IMR-90 (cell line): Measurements from ENCODE around the gene TSSC4. TPM values are rescaled to one million over a fixed set of nuclear protein-coding genes. Genes with fewer than 3 reads are reported as not detected.

Experiments used
- ATAC-seq: fragments of 200-7000 bp; cut with Tn5 transposase; 2 replicates; pipeline ENCODE4 v1.9.1; 2020; ENCODE audit warnings: low read depth, mild to moderate bottlenecking, moderate library complexity
- BruUV-seq: library from RNA; stranded (reverse); fragments of 400-500 nt; replicated peaks from 2 replicates; lab custom pipeline; 2021; lab: Mats Ljungman, UMichigan
- CTCF ChIA-PET: fragments of 300-600 bp; formaldehyde crosslinking; extraction: SDS; loops from one replicate; lab custom pipeline; 2021; ENCODE audit warnings: antibody characterized with exemption; lab: Yijun Ruan, JAX
- POLR2A ChIA-PET: fragments of 300-600 bp; sonication (Branson Sonifier 250); formaldehyde crosslinking; loops from one replicate; lab custom pipeline; 2022; ENCODE audit warnings: antibody characterized with exemption; ENCODE audit not compliant: unreplicated experiment; lab: Charles Lee
- DNase-seq: peaks from one replicate; pipeline ENCODE4 v3.0.0; 2013
- H2AFZ ChIP-seq: replicated peaks from 2 replicates; pipeline ENCODE3; 2013; ENCODE audit warnings: low read length, mild to moderate bottlenecking; ENCODE audit not compliant: poor library complexity
- H2AK5ac ChIP-seq: 2 replicates; pipeline ENCODE4 v1.6.1; 2013; ENCODE audit warnings: low read depth, low read length, inconsistent platforms
- H2AK9ac ChIP-seq: replicated peaks from 2 replicates; pipeline ENCODE3; 2013; ENCODE audit warnings: mild to moderate bottlenecking, low read depth, low read length, moderate library complexity; ENCODE audit not compliant: poor library complexity
- H2BK120ac ChIP-seq: 2 replicates; pipeline ENCODE4 v1.6.1; 2013; ENCODE audit warnings: low read depth, low read length, inconsistent platforms
- H2BK15ac ChIP-seq: 3 replicates; pipeline ENCODE4 v1.6.1; 2013; ENCODE audit warnings: low read depth, low read length, inconsistent platforms
- H2BK20ac ChIP-seq: 2 replicates; pipeline ENCODE4 v1.6.1; 2013; ENCODE audit warnings: low read depth, mild to moderate bottlenecking, inconsistent platforms, low read length, moderate library complexity
- H2BK5ac ChIP-seq: 2 replicates; pipeline ENCODE4 v1.6.1; 2013; ENCODE audit warnings: mild to moderate bottlenecking, low read depth, low read length, inconsistent platforms; ENCODE audit not compliant: poor library complexity, severe bottlenecking
- H3K14ac ChIP-seq: replicated peaks from 2 replicates; pipeline ENCODE4 v1.6.1; 2013; ENCODE audit warnings: low read depth, low read length, inconsistent platforms
- H3K18ac ChIP-seq: 2 replicates; pipeline ENCODE4 v1.6.1; 2013; ENCODE audit warnings: low read depth, low read length, control low read depth
- H3K23ac ChIP-seq: 2 replicates; pipeline ENCODE4 v1.6.1; 2013; ENCODE audit warnings: low read depth, low read length, inconsistent platforms
- H3K27ac ChIP-seq: 2 replicates; pipeline ENCODE4 v1.5.1; 2013; ENCODE audit warnings: mild to moderate bottlenecking, control low read depth, low read length; ENCODE audit not compliant: insufficient read depth
- H3K27me3 ChIP-seq: 2 replicates; pipeline ENCODE4 v1.6.1; 2013; ENCODE audit warnings: low read length; ENCODE audit not compliant: control insufficient read depth, insufficient read depth
- H3K36me3 ChIP-seq: 2 replicates; pipeline ENCODE4 v1.6.1; 2013; ENCODE audit warnings: low read length, mixed read lengths; ENCODE audit not compliant: control insufficient read depth, insufficient read depth
- H3K4ac ChIP-seq: 2 replicates; pipeline ENCODE4 v1.6.1; 2013; ENCODE audit warnings: low read depth, low read length, inconsistent platforms
- H3K4me1 ChIP-seq: 2 replicates; pipeline ENCODE4 v1.6.1; 2013; ENCODE audit warnings: low read length, mixed read lengths; ENCODE audit not compliant: control insufficient read depth, insufficient read depth
- H3K4me2 ChIP-seq: 2 replicates; pipeline ENCODE4 v1.6.1; 2013; ENCODE audit warnings: low read depth, mild to moderate bottlenecking, control low read depth, low read length, moderate library complexity
- H3K4me3 ChIP-seq: 2 replicates; pipeline ENCODE4 v1.5.1; 2013; ENCODE audit warnings: low read depth, mild to moderate bottlenecking, control low read depth, low read length, moderate library complexity; ENCODE audit not compliant: insufficient read depth
- H3K56ac ChIP-seq: 2 replicates; pipeline ENCODE4 v1.6.1; 2013; ENCODE audit warnings: low read length, inconsistent platforms; ENCODE audit not compliant: insufficient read depth; ENCODE audit errors: extremely low read depth
- H3K79me1 ChIP-seq, 2 experiments: 2 replicates each; pipeline ENCODE4 v1.6.1; 2013; ENCODE audit warnings: low read length in 2 of 2, inconsistent platforms in 1 of 2, low read depth in 1 of 2
- H3K9ac ChIP-seq: 2 replicates; pipeline ENCODE4 v1.6.1; 2013; ENCODE audit warnings: low read depth, low read length, control low read depth
- H3K9me1 ChIP-seq: 2 replicates; pipeline ENCODE4 v1.6.1; 2013; ENCODE audit warnings: low read length, inconsistent platforms; ENCODE audit not compliant: insufficient read depth
- H3K9me3 ChIP-seq: 2 replicates; pipeline ENCODE4 v1.6.1; 2013; ENCODE audit warnings: low read length; ENCODE audit not compliant: control insufficient read depth, insufficient read depth
- H4K20me1 ChIP-seq: 2 replicates; pipeline ENCODE4 v1.6.1; 2013; ENCODE audit warnings: low read length, inconsistent platforms; ENCODE audit not compliant: insufficient read depth
- H4K5ac ChIP-seq: 2 replicates; pipeline ENCODE4 v1.6.1; 2013; ENCODE audit warnings: mild to moderate bottlenecking, low read depth, low read length, control low read depth
- H4K8ac ChIP-seq, 2 experiments: 2 replicates each; pipeline ENCODE4 v1.6.1; 2013; ENCODE audit warnings: low read depth in 2 of 2, low read length in 2 of 2, control low read depth in 1 of 2, inconsistent platforms in 1 of 2
- H4K91ac ChIP-seq: 2 replicates; pipeline ENCODE4 v1.6.1; 2013; ENCODE audit warnings: low read depth, low read length, inconsistent platforms; ENCODE audit not compliant: insufficient read depth
- BHLHE40 ChIP-seq: fragments of 150-350 bp; IDR thresholded peaks from 2 replicates; pipeline ENCODE4 v1.6.1; 2016; ENCODE audit warnings: mild to moderate bottlenecking, low read depth, low read length
- CEBPB ChIP-seq: IDR thresholded peaks from 2 replicates; pipeline ENCODE4 v1.6.1; 2012; ENCODE audit warnings: low read depth, low read length, improper control_type of control experiment
- CHD1 ChIP-seq: IDR thresholded peaks from 2 replicates; pipeline ENCODE4 v1.6.1; 2012; ENCODE audit warnings: low read depth, low read length, improper control_type of control experiment
- ELK1 ChIP-seq: fragments of 150-350 bp; IDR thresholded peaks from 2 replicates; pipeline ENCODE4 v1.6.1; 2016; ENCODE audit warnings: low read depth, mild to moderate bottlenecking, low read length, moderate library complexity, borderline replicate concordance
- MXI1 ChIP-seq: IDR thresholded peaks from 2 replicates; pipeline ENCODE4 v1.6.1; 2012; ENCODE audit warnings: low read depth, mild to moderate bottlenecking, low read length, moderate library complexity, borderline replicate concordance
- WGBS, 2 experiments: methylation state at CpG; one replicate each; pipeline versions ENCODE4 v1.1.5 to v1.1.7; 2013; ENCODE audit warnings: missing lambda C conversion rate in 2 of 2; ENCODE audit not compliant: insufficient read length in 1 of 2; ENCODE audit errors: extremely low coverage in 2 of 2; 5-methylcytosine and 5-hydroxymethylcytosine counted together
- dilution Hi-C: fragments of 300-500 bp; cut with HindIII; formaldehyde crosslinking; loops from one replicate; pipeline ENCODE4 v1.14.3; 2018; ENCODE audit warnings: low sequenced_read_pairs; ENCODE audit not compliant: unreplicated experiment
- in situ Hi-C: fragments of 300-500 bp; cut with MboI; formaldehyde crosslinking; loops from 3 replicates; pipeline ENCODE4 v1.14.3; 2019; ENCODE audit warnings: low sequenced_read_pairs, inconsistent platforms, mixed read lengths
- intact Hi-C: fragments of 100-400 bp; cut with micrococcal nuclease; formaldehyde crosslinking; loops from 2 replicates; pipeline ENCODE4 v1.10.0; 2022
- polyA plus RNA-seq, 3 experiments: library from polyadenylated mRNA; depleted of rRNA; stranded (reverse); fragments of >200 nt; gene quantifications; 2 replicates each; pipeline ENCODE4 v1.2.3, GENCODE V29; 2012; ENCODE audit warnings: low replicate concordance in 1 of 3
- total RNA-seq: library from RNA; depleted of rRNA; stranded (reverse); fragments of >200 nt; gene quantifications from 2 replicates; pipeline ENCODE4 v1.2.3, GENCODE V29; 2012

Gene TSSC4
- total and polyA plus RNA-seq, 2 of the 4 experiments (the other 2 are of a cell fraction), result 34.9 to 40.0 TPM

- Histone ChIP-seq H4K8ac (no peak overlapping the region), H3K23ac (no peak overlapping the region), H3K27me3 (peaks cover 40% of the 10 kb centered on the region), H3K9me1 (no peaks in the 10 kb centered on the region), H3K9me3 (no peaks in the 10 kb centered on the region; the same call in 1 of the 2 replicates), H4K5ac (no peak overlapping the region), H3K9ac (no peak overlapping the region), H3K14ac (no peak overlapping the region), H2BK120ac (no peak overlapping the region), H3K4me1 (no peaks in the 10 kb centered on the region), H3K4ac (no peak overlapping the region), H3K56ac (no peak overlapping the region), H2AK5ac (no peak overlapping the region), H2AK9ac (no peak overlapping the region), H2BK15ac (no peak overlapping the region), H4K20me1 (no peaks in the 10 kb centered on the region), H3K4me3 (no peak overlapping the region), H2BK5ac (no peak overlapping the region), H2AFZ (no peak overlapping the region), H3K27ac (no peak overlapping the region), H3K18ac (no peak overlapping the region), H2BK20ac (no peak overlapping the region), H4K91ac (no peak overlapping the region), H3K4me2 (no peak overlapping the region), H3K79me1 (no peaks in the 10 kb centered on the region), H3K36me3 (no peaks in the 10 kb centered on the region)
- BruUV-seq, result no TSS peak
- CTCF ChIA-PET, result no interaction called here
- DNase-seq (no peak), ATAC-seq (no peak)
- POLR2A ChIA-PET, result no interaction called here
- in situ Hi-C loops, result no loop called here
- intact Hi-C loops, result no loop called here
- dilution Hi-C loops, result no loop called here
- WGBS, 2 experiments, result 80% methylated on average over 1 of the region's 4 CpGs; no CpG with 5 or more reads in 1 of the 2 experiments
- TF ChIP-seq BHLHE40 (no peak), MXI1 (no peak), CEBPB (no peak), CHD1 (no peak), ELK1 (no peak)
Observed at GRCh38 chr11:2441171-2441570, 40.6 kb downstream of the TSSC4 start.
